H1 (cell line): Measurements from ENCODE around the gene FHAD1. TPM values are rescaled to one million over a fixed set of nuclear protein-coding genes. Genes with fewer than 3 reads are reported as not detected.

ENCODE experiments used
- CTCF ChIA-PET: fragments of 300-600 bp; sonication (Branson Sonifier 250); formaldehyde crosslinking; loops from one replicate; lab custom pipeline; 2021; ENCODE audit not compliant: partially characterized antibody; lab: Charles Lee
- POLR2A ChIA-PET: fragments of 300-600 bp; sonication (Branson Sonifier 250); formaldehyde crosslinking; loops from one replicate; lab custom pipeline; 2021; ENCODE audit warnings: inconsistent platforms; ENCODE audit not compliant: partially characterized antibody; lab: Charles Lee
- DNase-seq, 2 experiments: peaks; one replicate each; pipeline versions ENCODE4 v3.0.0 to v3.0.0-alpha.2; 2010 to 2022; ENCODE audit warnings: low spot score in 2 of 2, low read depth in 1 of 2, mixed read lengths in 1 of 2
- FAIRE-seq: peaks from 2 replicates; lab custom pipeline; 2011; peaks lifted over from hg19 to GRCh38; lab: Jason Lieb, UNC
- H2AFZ ChIP-seq: 2 replicates; pipeline ENCODE4 v1.8.1; 2012; ENCODE audit warnings: low read length, inconsistent platforms
- H2AK5ac ChIP-seq: 2 replicates; pipeline ENCODE4 v1.6.1; 2013; ENCODE audit warnings: low read depth, low read length
- H2BK120ac ChIP-seq: replicated peaks from 2 replicates; pipeline ENCODE3; 2013; ENCODE audit warnings: low read depth, low read length, inconsistent platforms
- H2BK12ac ChIP-seq: 2 replicates; pipeline ENCODE4 v1.6.1; 2013; ENCODE audit warnings: low read depth, low read length
- H2BK15ac ChIP-seq: 2 replicates; pipeline ENCODE4 v1.6.1; 2013; ENCODE audit warnings: low read length
- H2BK20ac ChIP-seq: 2 replicates; pipeline ENCODE4 v1.6.1; 2013; ENCODE audit warnings: low read length
- H2BK5ac ChIP-seq: 2 replicates; pipeline ENCODE4 v1.6.1; 2013; ENCODE audit warnings: low read depth, low read length
- H3K14ac ChIP-seq: 2 replicates; pipeline ENCODE4 v1.6.1; 2013; ENCODE audit warnings: inconsistent platforms; ENCODE audit not compliant: insufficient read length
- H3K18ac ChIP-seq: 2 replicates; pipeline ENCODE4 v1.6.1; 2013; ENCODE audit warnings: low read length; ENCODE audit errors: extremely low read depth
- H3K23ac ChIP-seq: 2 replicates; pipeline ENCODE4 v1.6.1; 2013; ENCODE audit warnings: inconsistent platforms; ENCODE audit not compliant: insufficient read length
- H3K23me2 ChIP-seq: 2 replicates; pipeline ENCODE4 v1.6.1; 2013; ENCODE audit warnings: low read depth, low read length
- H3K27ac ChIP-seq: 2 replicates; pipeline ENCODE4 v1.6.1; 2011; ENCODE audit warnings: low read depth, low read length, inconsistent platforms
- H3K27me3 ChIP-seq, 4 experiments: replicated peaks in 1 of 4; 1 replicate in 1 of 4; 2 replicates in 3 of 4; pipeline versions ENCODE4 v1.6.1 to v1.8.1; 2011 to 2013; ENCODE audit warnings: low read length in 3 of 4, mild to moderate bottlenecking in 3 of 4, inconsistent platforms in 2 of 4, mixed read lengths in 2 of 4, moderate library complexity in 1 of 4; ENCODE audit not compliant: control insufficient read depth in 3 of 4, insufficient read depth in 3 of 4; ENCODE audit errors: extremely low read depth in 1 of 4
- H3K36me3 ChIP-seq, 4 experiments: 2 replicates each; pipeline versions ENCODE4 v1.6.1 to v1.8.1; 2011 to 2013; ENCODE audit warnings: mild to moderate bottlenecking in 4 of 4, low read length in 3 of 4, moderate library complexity in 2 of 4, control low read depth in 1 of 4, inconsistent platforms in 1 of 4; ENCODE audit not compliant: insufficient read depth in 4 of 4, control insufficient read depth in 2 of 4
- H3K4ac ChIP-seq: replicated peaks from 2 replicates; pipeline ENCODE3; 2013; ENCODE audit warnings: low read length, low read depth, mixed read lengths, inconsistent platforms; ENCODE audit not compliant: insufficient read length
- H3K4me1 ChIP-seq, 4 experiments: replicated peaks in 1 of 4; 1 replicate in 1 of 4; 2 replicates in 3 of 4; pipeline versions ENCODE4 v1.6.1 to v1.8.1; 2011 to 2013; ENCODE audit warnings: low read length in 3 of 4, inconsistent platforms in 2 of 4, mixed read lengths in 1 of 4; ENCODE audit not compliant: insufficient read depth in 4 of 4, control insufficient read depth in 3 of 4
- H3K4me2 ChIP-seq, 2 experiments: 2 replicates each; pipeline versions ENCODE4 v1.6.1 to v1.8.1; 2011 to 2013; ENCODE audit warnings: low read depth in 2 of 2, low read length in 2 of 2, control low read depth in 1 of 2, inconsistent platforms in 1 of 2, mild to moderate bottlenecking in 1 of 2; ENCODE audit not compliant: insufficient read depth in 1 of 2
- H3K4me3 ChIP-seq, 4 experiments: fragments of 200-600, 300-600 bp in 1 of 4; sonication (generic), shearing (Covaris generic), sonication (Bioruptor Twin) in 1 of 4; 2 replicates each; pipeline versions ENCODE4 v1.5.1 to v1.8.1; 2011 to 2016; ENCODE audit warnings: low read length in 4 of 4, low read depth in 3 of 4, control low read depth in 2 of 4, inconsistent platforms in 2 of 4, mild to moderate bottlenecking in 2 of 4, mixed read lengths in 1 of 4, moderate library complexity in 1 of 4; ENCODE audit not compliant: insufficient read depth in 2 of 4; ENCODE audit errors: extremely low read depth in 1 of 4
- H3K56ac ChIP-seq: replicated peaks from 2 replicates; pipeline ENCODE3; 2013; ENCODE audit warnings: low read depth, mild to moderate bottlenecking, mixed read lengths, low read length, inconsistent platforms; ENCODE audit not compliant: insufficient read length
- H3K79me1 ChIP-seq: 2 replicates; pipeline ENCODE4 v1.6.1; 2013; ENCODE audit warnings: low read depth, low read length, control low read depth
- H3K79me2 ChIP-seq, 2 experiments: 2 replicates each; pipeline versions ENCODE4 v1.6.1 to v1.8.1; 2012 to 2013; ENCODE audit warnings: low read length in 2 of 2, mild to moderate bottlenecking in 2 of 2, inconsistent platforms in 1 of 2; ENCODE audit not compliant: insufficient read depth in 2 of 2, control insufficient read depth in 1 of 2
- H3K9ac ChIP-seq, 4 experiments: replicated peaks in 1 of 4; 1 replicate in 1 of 4; 2 replicates in 3 of 4; pipeline versions ENCODE4 v1.6.1 to v1.8.1; 2011 to 2013; ENCODE audit warnings: low read depth in 3 of 4, low read length in 3 of 4, control low read depth in 2 of 4, mild to moderate bottlenecking in 2 of 4, moderate library complexity in 2 of 4, inconsistent platforms in 1 of 4; ENCODE audit errors: extremely low read depth in 1 of 4
- H3K9me3 ChIP-seq, 2 experiments: 2 replicates each; pipeline versions ENCODE4 v1.6.1 to v1.8.1; 2012 to 2013; ENCODE audit warnings: mild to moderate bottlenecking in 2 of 2, moderate library complexity in 2 of 2, control low read depth in 1 of 2, inconsistent platforms in 1 of 2, low read depth in 1 of 2, low read length in 1 of 2, mixed read lengths in 1 of 2; ENCODE audit not compliant: insufficient read depth in 2 of 2
- H4K20me1 ChIP-seq, 2 experiments: replicated peaks in 1 of 2; 2 replicates each; pipeline versions ENCODE3 to v1.8.1; 2011 to 2013; ENCODE audit warnings: inconsistent platforms in 2 of 2, low read length in 2 of 2, mild to moderate bottlenecking in 1 of 2; ENCODE audit not compliant: insufficient read depth in 2 of 2, control insufficient read depth in 1 of 2
- H4K5ac ChIP-seq: 2 replicates; pipeline ENCODE4 v1.6.1; 2013; ENCODE audit warnings: low read length, low read depth, mixed read lengths, inconsistent platforms; ENCODE audit not compliant: insufficient read length
- H4K8ac ChIP-seq: 2 replicates; pipeline ENCODE4 v1.8.0; 2013; ENCODE audit warnings: mild to moderate bottlenecking, moderate library complexity, low read length, inconsistent platforms; ENCODE audit not compliant: insufficient read depth; ENCODE audit errors: extremely low read depth
- H4K91ac ChIP-seq: replicated peaks from 2 replicates; pipeline ENCODE3; 2013; ENCODE audit warnings: low read length, mixed read lengths, inconsistent platforms; ENCODE audit not compliant: insufficient read length
- ATF3 ChIP-seq: IDR thresholded peaks from 2 replicates; pipeline ENCODE4 v1.6.1; 2011; ENCODE audit warnings: low read depth, mild to moderate bottlenecking, low read length; ENCODE audit not compliant: insufficient read depth
- CHD1 ChIP-seq: IDR thresholded peaks from 2 replicates; pipeline ENCODE4 v1.6.1; 2012; ENCODE audit warnings: low read depth, low read length, improper control_type of control experiment
- CREB1 ChIP-seq: IDR thresholded peaks from 2 replicates; pipeline ENCODE4 v1.6.1; 2012; ENCODE audit warnings: inconsistent platforms
- JUND ChIP-seq: IDR thresholded peaks from 2 replicates; pipeline ENCODE4 v1.6.1; 2011; ENCODE audit warnings: mild to moderate bottlenecking, improper control_type of control experiment, low read length
- MAFK ChIP-seq: IDR thresholded peaks from 2 replicates; pipeline ENCODE4 v1.6.1; 2012; ENCODE audit warnings: low read depth, mild to moderate bottlenecking, improper control_type of control experiment, low read length
- RBBP5 ChIP-seq: IDR thresholded peaks from 2 replicates; pipeline ENCODE4 v1.7.1; 2012; ENCODE audit warnings: low read depth, mild to moderate bottlenecking, inconsistent platforms, low read length, moderate library complexity, borderline replicate concordance
- RFX5 ChIP-seq: IDR thresholded peaks from 2 replicates; pipeline ENCODE4 v1.6.1; 2011; ENCODE audit warnings: low read depth, low read length, improper control_type of control experiment, borderline replicate concordance
- SP2 ChIP-seq: IDR thresholded peaks from 2 replicates; pipeline ENCODE4 v1.6.1; 2012; ENCODE audit warnings: mild to moderate bottlenecking, low read length, inconsistent platforms
- SP4 ChIP-seq: IDR thresholded peaks from 2 replicates; pipeline ENCODE4 v1.6.1; 2012; ENCODE audit warnings: low read length, inconsistent platforms
- WGBS, 2 experiments: shearing (Covaris generic) in 1 of 2; methylation state at CpG; one replicate each; pipeline versions ENCODE4 v1.1.6 to v1.1.7; 2013 to 2015; ENCODE audit warnings: low lambda C conversion rate in 2 of 2, mixed read lengths in 2 of 2, inconsistent platforms in 1 of 2, low coverage in 1 of 2, missing lambda C conversion rate in 1 of 2; ENCODE audit not compliant: insufficient replicate concordance in 2 of 2, insufficient coverage in 1 of 2, insufficient read length in 1 of 2; ENCODE audit errors: extremely low coverage in 1 of 2, missing lambda C conversion rate in 1 of 2; 5-methylcytosine and 5-hydroxymethylcytosine counted together
- polyA plus RNA-seq, 7 experiments: library from polyadenylated mRNA; depleted of rRNA in 3 of 7; stranded (reverse) in 5 of 7; unstranded in 2 of 7; fragments of >200 nt in 5 of 7; fragments of 200-250 nt in 2 of 7; gene quantifications; 1 replicate in 5 of 7; 2 replicates in 1 of 7; 4 replicates in 1 of 7; pipeline versions ENCODE4 v1.2.1 to v1.2.3, GENCODE V29; 2011 to 2013; ENCODE audit warnings: missing spikeins in 2 of 7, mixed read lengths in 2 of 7
- total RNA-seq: library from RNA; stranded (reverse); fragmentation: NEBNext Ultra II Directional; extraction: Animal tissue kit (Norgen Biotek cat#: 25700); gene quantifications from 2 replicates; pipeline ENCODE4 v1.2.1, GENCODE V29; 2021

FHAD1 gene
- total and polyA plus RNA-seq, 2 of the 8 experiments (the other 6 are each of a cell fraction or from before 2014, with no cell fraction given) = 0.39 to 0.69 TPM

GRCh38 chr1:15352128-15352957 lies 105.3 kb downstream of the FHAD1 start:
- no peaks in the 10 kb centered on the region for H3K9me3 ChIP-seq
- H3K23me2 ChIP-seq = no peaks in the 10 kb centered on the region
- H3K4me1 ChIP-seq = peaks cover 0 to 3% (median 0%) of the 10 kb centered on the region in 4 experiments; a peak in 1 of 7 replicates
- no peak overlapping the region for H2BK12ac ChIP-seq
- H3K79me2 ChIP-seq = no peaks in the 10 kb centered on the region
- no peak overlapping the region for H3K4ac ChIP-seq
- ChIA-PET CTCF (no interaction called here), POLR2A (no interaction called here)
- H4K8ac ChIP-seq = no peak overlapping the region
- H2BK15ac ChIP-seq = no peak overlapping the region
- no peak overlapping the region for H2BK20ac ChIP-seq
- H3K56ac ChIP-seq = no peak overlapping the region
- no peak overlapping the region for H3K27ac ChIP-seq
- 89% methylated on average over 12 of the region's 12 CpGs; no CpG with 5 or more reads in 1 of the 2 experiments for WGBS, 2 experiments
- no peaks in the 10 kb centered on the region for H3K79me1 ChIP-seq
- FAIRE-seq (no peak), DNase-seq (no peak)
- H2AK5ac ChIP-seq = no peak overlapping the region
- H4K91ac ChIP-seq = no peak overlapping the region
- H2BK5ac ChIP-seq = no peak overlapping the region
- H2BK120ac ChIP-seq = no peak overlapping the region
- H3K14ac ChIP-seq = no peak overlapping the region
- no peaks in the 10 kb centered on the region for H4K20me1 ChIP-seq
- no peaks in the 10 kb centered on the region for H3K36me3 ChIP-seq
- H3K23ac ChIP-seq = no peak overlapping the region
- H4K5ac ChIP-seq = no peak overlapping the region
- H2AFZ ChIP-seq = no peak overlapping the region
- no peak overlapping the region for H3K9ac ChIP-seq
- H3K4me3 ChIP-seq = no peak overlapping the region
- H3K27me3 ChIP-seq = 0 out of 7 replicates have a peak, but pooled peaks cover 0 to 3% (median 0%) of the 10 kb centered on the region in 4 experiments
- H3K18ac ChIP-seq = no peak overlapping the region; the same call in 1 of the 2 replicates
- no peak overlapping the region for H3K4me2 ChIP-seq
- TF ChIP-seq SP4 (no peak), SP2 (no peak), CHD1 (no peak), RBBP5 (no peak), CREB1 (no peak), MAFK (no peak), RFX5 (no peak), ATF3 (no peak), JUND (no peak)
